DND-41 (cell line): ENCODE results near the gene SLC41A3.

Experiments used
- EZH2 ChIP-seq: IDR thresholded peaks from 3 replicates; pipeline ENCODE4 v1.6.1; 2012; ENCODE audit warnings: borderline replicate concordance, low read depth, mild to moderate bottlenecking, moderate library complexity, low read length, inconsistent platforms; ENCODE audit not compliant: severe bottlenecking
- TF ChIP-seq, protein P1 (sequence below): IDR thresholded peaks from 2 replicates; pipeline ENCODE4 v1.5.1; 2012; ENCODE audit warnings: borderline replicate concordance, low read length, moderate library complexity, mild to moderate bottlenecking; ENCODE audit not compliant: poor library complexity, severe bottlenecking; ENCODE audit errors: extremely low read depth

DNA sequence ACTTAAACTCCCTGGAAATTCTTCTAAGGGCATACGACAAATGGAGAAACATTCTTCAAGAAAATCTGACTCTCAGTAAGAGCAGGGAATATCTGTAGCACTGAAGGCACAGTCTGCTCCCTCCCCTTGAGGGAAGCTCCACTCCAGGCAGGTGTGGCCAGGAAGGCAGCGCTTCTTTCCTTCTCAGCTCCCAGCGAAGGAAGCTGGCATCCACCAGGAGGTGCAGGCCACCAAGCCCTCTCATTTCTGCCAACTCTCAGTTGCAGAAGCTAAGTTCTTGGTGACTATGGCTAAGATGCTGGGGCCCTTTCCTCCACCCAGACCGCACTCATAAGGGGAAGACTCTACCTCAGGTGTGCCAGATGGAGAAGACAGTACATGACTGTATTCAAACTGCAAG, 37.7 kb upstream of the SLC41A3 start:
- TF ChIP-seq, protein P1, sequence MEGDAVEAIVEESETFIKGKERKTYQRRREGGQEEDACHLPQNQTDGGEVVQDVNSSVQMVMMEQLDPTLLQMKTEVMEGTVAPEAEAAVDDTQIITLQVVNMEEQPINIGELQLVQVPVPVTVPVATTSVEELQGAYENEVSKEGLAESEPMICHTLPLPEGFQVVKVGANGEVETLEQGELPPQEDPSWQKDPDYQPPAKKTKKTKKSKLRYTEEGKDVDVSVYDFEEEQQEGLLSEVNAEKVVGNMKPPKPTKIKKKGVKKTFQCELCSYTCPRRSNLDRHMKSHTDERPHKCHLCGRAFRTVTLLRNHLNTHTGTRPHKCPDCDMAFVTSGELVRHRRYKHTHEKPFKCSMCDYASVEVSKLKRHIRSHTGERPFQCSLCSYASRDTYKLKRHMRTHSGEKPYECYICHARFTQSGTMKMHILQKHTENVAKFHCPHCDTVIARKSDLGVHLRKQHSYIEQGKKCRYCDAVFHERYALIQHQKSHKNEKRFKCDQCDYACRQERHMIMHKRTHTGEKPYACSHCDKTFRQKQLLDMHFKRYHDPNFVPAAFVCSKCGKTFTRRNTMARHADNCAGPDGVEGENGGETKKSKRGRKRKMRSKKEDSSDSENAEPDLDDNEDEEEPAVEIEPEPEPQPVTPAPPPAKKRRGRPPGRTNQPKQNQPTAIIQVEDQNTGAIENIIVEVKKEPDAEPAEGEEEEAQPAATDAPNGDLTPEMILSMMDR = no peak
- TF ChIP-seq EZH2 = no peak
